Mucosa of stomach (tissue), 1 donor: Measurements from ENCODE around the gene KRAS.

Source experiments
- H3K27me3 ChIP-seq: one replicate; pipeline ENCODE4 v1.7.0; 2013; ENCODE audit warnings: mild to moderate bottlenecking, low read length; ENCODE audit not compliant: control insufficient read depth, insufficient read depth
- H3K36me3 ChIP-seq: one replicate; pipeline ENCODE4 v1.7.0; 2013; ENCODE audit warnings: low read length; ENCODE audit not compliant: control insufficient read depth, insufficient read depth
- H3K4me1 ChIP-seq: one replicate; pipeline ENCODE4 v1.7.0; 2013; ENCODE audit warnings: mild to moderate bottlenecking, low read length; ENCODE audit not compliant: control insufficient read depth, insufficient read depth
- H3K4me3 ChIP-seq: one replicate; pipeline ENCODE4 v1.7.0; 2013; ENCODE audit warnings: low read length
- H3K9ac ChIP-seq: one replicate; pipeline ENCODE4 v1.7.0; 2013; ENCODE audit warnings: mild to moderate bottlenecking, low read length, moderate library complexity
- H3K9me3 ChIP-seq: one replicate; pipeline ENCODE4 v1.7.0; 2013; ENCODE audit warnings: mild to moderate bottlenecking, low read length, moderate library complexity; ENCODE audit not compliant: control insufficient read depth
- donor health status: Pancreatic carcinoma.

Gene KRAS

DNA sequence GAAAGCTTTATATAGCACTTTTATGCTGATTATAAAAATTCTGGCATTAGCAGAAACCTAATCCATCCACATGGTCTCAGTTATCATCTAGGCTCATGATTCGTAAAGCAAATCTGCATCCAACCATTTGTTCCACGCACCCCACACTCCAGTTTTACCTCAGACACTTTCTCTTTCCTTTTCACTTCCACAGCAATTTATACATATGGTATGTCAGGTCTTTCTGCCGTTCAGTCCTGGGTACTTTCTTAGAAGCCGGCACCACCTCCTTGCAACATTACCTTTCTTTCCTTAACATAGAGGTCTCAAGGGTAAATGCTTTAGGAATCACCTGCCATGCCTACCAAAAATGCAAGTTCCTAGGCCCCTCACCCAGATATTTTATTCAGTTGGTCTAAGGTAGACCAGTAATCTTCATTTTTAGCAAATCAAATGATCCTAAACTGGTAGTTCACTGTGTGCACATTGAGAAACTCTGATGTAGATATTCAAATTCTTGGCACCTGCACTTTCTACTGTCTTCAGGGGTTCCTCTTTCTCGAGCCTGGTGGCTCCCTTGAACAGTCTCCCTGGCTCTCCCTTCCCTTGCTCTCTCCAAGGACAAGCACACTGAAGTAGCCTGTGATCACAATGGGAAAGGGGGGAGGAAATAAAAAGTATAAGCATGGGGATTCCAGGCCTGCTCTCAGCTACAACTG lies 2.8 kb upstream of the KRAS start:
- H3K9me3 ChIP-seq, result no peaks in the 10 kb centered on the region
- H3K27me3 ChIP-seq, result no peaks in the 10 kb centered on the region
- H3K9ac ChIP-seq, result no peak overlapping the region
- no peak overlapping the region for H3K4me3 ChIP-seq
- H3K4me1 ChIP-seq, result peaks cover 42% of the 10 kb centered on the region
- no peaks in the 10 kb centered on the region for H3K36me3 ChIP-seq

DNA sequence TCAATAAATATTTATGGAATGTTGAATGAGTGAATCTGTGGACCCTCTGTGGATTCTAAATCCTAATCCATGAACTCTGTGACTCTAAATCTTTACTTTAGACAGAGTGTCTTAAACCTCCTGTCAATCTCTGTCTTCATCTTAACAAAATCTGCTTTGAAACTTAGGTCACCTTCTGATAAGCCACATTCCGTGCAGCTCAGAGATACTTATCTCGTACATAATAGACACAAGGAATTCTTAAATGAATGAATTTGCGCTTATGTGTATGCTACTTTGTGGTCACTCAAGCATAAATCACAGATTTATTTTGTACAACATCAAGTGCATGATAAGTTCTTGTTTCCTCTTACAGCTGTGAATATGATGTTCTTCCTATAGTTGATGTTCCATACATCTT lies 2.2 kb upstream of the KRAS start:
- Histone ChIP-seq H3K4me3 (no peak overlapping the region), H3K4me1 (peaks cover 42% of the 10 kb centered on the region), H3K36me3 (no peaks in the 10 kb centered on the region), H3K27me3 (no peaks in the 10 kb centered on the region), H3K9me3 (no peaks in the 10 kb centered on the region), H3K9ac (no peak overlapping the region)

DNA sequence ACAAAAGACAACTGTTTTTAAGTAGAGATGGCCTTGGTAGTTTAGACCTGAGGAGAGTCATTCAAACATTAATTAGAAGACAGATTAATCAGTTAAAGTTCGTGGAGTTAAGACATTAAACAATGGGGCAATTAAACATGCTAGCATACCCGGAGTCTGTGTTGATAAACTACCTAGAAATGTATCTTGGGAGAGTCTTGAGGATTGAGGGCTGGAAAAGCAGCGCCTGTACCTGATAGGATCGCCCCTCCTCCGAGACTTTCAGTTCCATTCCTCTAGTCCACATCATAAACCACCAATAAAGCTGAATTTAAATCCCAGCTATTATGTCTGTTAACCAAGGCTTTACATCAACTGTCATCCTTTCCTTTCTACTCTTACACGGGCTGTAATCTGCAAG lies 1.0 kb upstream of the KRAS start:
- H3K9me3 ChIP-seq, result no peaks in the 10 kb centered on the region
- H3K36me3 ChIP-seq, result no peaks in the 10 kb centered on the region
- H3K27me3 ChIP-seq, result no peaks in the 10 kb centered on the region
- peaks cover 38% of the 10 kb centered on the region for H3K4me1 ChIP-seq
- H3K9ac ChIP-seq, result peak overlapping the region; percentile 62
- H3K4me3 ChIP-seq, result no peak overlapping the region

DNA sequence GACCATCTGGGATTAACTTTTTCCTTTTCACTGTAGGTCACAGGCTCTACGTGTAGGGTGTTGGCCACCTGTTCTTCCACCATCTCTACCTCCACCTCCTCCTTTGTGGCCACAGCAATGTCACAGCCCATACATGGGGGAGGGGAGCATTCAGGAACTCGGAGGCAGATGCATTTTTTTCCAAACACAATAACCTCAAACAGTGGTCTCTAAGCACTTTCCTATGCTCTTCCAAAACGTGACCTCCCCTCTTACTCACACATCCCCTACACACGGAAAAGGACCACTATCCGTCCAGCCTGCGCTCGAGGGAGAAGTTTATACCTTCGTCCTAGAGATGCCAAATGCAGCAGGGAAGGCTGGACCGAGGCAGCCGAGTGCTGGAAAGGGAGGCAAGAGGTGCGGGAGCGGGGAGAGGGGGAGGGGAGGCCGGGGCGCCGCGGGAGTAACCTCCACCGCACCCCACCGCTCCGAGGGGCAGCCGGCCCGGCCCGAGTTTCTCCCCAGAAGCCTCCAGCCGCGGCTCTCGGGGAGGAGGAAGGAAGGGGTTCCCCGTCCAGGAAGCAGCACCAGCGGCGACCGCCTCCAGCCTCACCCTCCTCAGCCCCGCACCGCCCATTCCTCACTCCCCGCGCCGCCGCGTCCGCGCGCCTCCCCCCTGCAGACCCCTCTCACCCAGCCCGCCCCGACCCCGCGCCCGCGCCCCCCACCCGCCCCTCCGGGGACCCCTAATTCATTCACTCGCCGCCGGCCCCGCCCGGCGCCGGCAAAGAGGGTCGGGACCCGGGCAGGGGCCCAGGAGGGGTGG lies 594 bp downstream of the KRAS start:
- Histone ChIP-seq H3K27me3 (no peaks in the 10 kb centered on the region), H3K9ac (peak overlapping the region; percentile 96), H3K4me3 (peak overlapping the region; percentile 70), H3K36me3 (no peaks in the 10 kb centered on the region), H3K9me3 (no peaks in the 10 kb centered on the region), H3K4me1 (peaks cover 22% of the 10 kb centered on the region)

DNA sequence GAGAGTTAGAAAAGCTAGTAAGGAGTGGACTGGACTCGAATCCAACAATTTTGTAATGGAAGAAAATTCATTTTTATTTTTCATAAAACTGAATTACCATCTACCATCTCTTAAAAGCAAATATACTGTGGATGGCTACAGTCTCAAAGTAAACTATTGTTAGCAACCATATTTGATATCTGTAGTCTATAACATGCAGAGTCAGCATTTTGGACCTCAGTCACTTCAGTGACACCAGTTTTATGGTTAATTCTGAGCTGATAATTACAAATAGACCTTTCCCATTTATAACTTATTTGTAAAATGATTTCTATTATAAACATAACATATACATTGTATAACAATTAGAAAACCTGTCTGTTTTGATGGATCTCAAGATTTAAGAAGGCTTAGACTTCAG lies 2.0 kb downstream of the KRAS start:
- no peaks in the 10 kb centered on the region for H3K27me3 ChIP-seq
- no peaks in the 10 kb centered on the region for H3K9me3 ChIP-seq
- no peak overlapping the region for H3K4me3 ChIP-seq
- no peaks in the 10 kb centered on the region for H3K36me3 ChIP-seq
- no peak overlapping the region for H3K9ac ChIP-seq
- peaks cover 24% of the 10 kb centered on the region for H3K4me1 ChIP-seq

DNA sequence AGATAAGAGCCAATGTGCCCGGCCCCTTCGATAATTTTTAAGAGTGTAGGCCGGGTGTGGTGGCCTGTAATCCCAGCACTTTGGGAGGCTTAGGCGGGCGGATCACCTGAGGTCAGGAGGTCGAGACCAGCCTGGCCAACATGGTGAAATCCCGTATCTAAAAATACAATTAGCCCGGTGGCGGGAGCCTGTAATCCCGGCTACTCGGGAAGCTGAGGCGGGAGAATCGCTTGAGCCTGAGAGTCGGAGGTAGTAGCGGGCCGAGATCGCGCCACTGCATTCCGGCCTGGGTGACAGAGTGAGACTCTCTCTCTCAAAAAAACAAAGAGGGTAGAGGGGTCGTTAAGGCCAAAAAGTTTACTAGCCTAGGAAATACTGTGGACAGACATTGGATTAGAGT lies 2.6 kb downstream of the KRAS start:
- H3K9me3 ChIP-seq, result no peaks in the 10 kb centered on the region
- no peak overlapping the region for H3K9ac ChIP-seq
- peaks cover 25% of the 10 kb centered on the region for H3K4me1 ChIP-seq
- H3K4me3 ChIP-seq, result no peak overlapping the region
- no peaks in the 10 kb centered on the region for H3K36me3 ChIP-seq
- H3K27me3 ChIP-seq, result no peaks in the 10 kb centered on the region

DNA sequence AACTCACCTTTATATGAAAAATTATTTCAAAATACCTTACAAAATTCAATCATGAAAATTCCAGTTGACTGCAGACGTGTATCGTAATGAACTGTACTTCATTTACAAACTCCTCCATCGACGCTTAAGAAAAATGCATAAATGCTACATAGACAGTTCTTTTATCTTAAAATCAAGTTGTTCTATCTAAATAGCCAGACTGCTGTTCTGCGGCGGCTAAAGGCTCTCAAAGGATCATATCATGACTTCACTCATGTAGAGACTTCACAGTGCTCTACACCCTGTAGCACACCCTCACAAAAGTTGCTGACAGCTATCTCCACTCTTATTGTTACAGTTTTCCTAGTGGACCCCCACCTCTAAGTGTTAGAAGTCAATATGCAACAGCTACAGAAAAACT lies 5.2 kb downstream of the KRAS start:
- Histone ChIP-seq H3K9ac (no peak overlapping the region), H3K4me3 (no peak overlapping the region), H3K9me3 (no peaks in the 10 kb centered on the region)

DNA sequence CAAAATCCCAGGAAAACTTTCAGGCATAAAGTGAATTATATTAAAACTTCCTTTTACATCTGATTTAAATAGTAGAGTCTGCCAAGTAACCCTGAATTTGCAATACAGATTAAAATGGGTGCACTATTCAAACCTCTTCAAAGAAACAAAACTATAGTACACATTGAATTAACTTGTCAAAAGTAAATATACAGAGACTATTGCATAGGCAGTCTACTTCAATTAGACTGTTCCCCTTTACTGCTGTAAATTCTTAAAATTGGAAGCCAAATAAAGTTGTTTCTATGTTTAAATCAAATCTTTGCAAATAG lies 7.1 kb downstream of the KRAS start:
- Histone ChIP-seq H3K27me3 (no peaks in the 10 kb centered on the region), H3K9ac (no peak overlapping the region), H3K36me3 (no peaks in the 10 kb centered on the region)

More for the DNA sequence above, 5.2 kb downstream of the KRAS start:
- Histone ChIP-seq H3K27me3 (no peaks in the 10 kb centered on the region), H3K36me3 (no peaks in the 10 kb centered on the region), H3K4me1 (peaks cover 25% of the 10 kb centered on the region)

DNA sequence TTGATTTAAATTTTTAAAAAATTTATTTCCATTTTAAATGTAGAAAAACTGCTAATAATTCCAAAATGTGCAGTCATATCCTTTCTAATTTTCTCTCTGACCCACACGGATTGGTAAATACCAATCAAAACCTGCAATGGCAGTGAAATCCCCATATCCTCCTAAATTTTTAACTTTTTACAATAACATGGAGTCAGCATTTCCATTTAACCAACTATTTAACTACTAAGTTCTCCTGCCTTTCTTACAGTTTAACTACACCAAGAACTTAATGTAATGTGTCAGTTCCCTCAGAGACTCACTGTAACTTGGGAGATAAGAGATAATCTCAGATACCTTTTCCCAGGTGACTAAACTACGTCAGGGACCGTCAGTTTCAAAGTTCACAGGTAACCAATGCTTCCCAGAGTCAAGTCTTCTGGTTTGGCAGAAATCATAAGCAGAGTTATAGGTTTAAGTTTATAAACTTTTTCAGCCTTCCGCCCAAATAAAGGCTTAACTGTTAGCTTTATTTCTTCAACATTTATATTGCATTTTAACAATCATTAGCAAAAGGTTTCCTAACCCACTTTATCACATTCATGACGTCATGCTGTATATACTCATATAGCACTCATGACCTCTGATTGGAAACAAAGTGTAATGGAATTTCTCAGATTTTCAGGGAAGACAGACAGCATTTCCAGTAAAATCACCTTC lies 7.6 kb downstream of the KRAS start:
- no peak overlapping the region for H3K9ac ChIP-seq
- H3K27me3 ChIP-seq, result no peaks in the 10 kb centered on the region
- H3K4me3 ChIP-seq, result no peak overlapping the region
- H3K9me3 ChIP-seq, result no peaks in the 10 kb centered on the region
- peaks cover 18% of the 10 kb centered on the region for H3K4me1 ChIP-seq
- no peaks in the 10 kb centered on the region for H3K36me3 ChIP-seq

More for the DNA sequence above, 7.1 kb downstream of the KRAS start:
- no peak overlapping the region for H3K4me3 ChIP-seq
- H3K9me3 ChIP-seq, result no peaks in the 10 kb centered on the region
- H3K4me1 ChIP-seq, result peaks cover 18% of the 10 kb centered on the region

DNA sequence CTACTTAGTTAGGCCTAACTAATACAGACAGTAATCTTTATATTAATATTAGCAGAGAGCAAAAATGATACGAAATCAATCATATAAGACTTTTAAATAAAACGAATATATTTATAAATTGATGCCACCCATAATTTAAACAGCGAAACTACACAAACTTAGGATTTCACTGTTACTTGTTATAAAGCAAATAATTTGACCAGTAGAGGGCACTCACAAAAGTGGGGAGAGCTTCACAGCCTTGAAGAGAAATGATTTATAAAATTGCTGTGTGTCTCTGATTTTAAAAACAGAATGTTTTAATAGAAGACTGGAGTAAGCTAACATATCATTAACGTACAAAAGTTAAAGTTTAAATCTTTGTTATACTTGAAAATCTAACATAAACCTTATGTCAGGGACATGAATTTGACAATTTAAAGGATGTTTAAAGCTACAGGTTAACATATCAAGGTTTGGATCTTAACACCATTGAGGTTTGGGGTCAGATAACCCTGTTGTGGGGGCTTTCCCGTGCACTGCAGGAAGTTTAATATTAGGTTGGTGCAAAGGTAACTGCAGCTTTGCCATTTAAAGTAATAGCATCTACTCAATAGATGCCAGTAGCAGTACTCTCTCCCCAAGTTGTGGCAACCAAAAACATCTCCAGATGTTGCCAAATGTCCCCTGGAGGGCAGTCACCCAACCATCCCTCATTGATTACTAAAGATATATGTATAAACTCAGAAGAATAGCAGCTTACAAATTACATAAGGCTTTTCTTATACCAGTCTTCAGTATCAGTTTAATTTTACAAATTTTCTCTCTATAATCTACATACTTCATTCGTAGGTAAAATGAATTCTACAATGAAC lies 9.3 kb downstream of the KRAS start:
- Histone ChIP-seq H3K4me1 (peaks cover 18% of the 10 kb centered on the region), H3K27me3 (no peaks in the 10 kb centered on the region), H3K36me3 (no peaks in the 10 kb centered on the region), H3K4me3 (no peak overlapping the region), H3K9ac (no peak overlapping the region), H3K9me3 (no peaks in the 10 kb centered on the region)

DNA sequence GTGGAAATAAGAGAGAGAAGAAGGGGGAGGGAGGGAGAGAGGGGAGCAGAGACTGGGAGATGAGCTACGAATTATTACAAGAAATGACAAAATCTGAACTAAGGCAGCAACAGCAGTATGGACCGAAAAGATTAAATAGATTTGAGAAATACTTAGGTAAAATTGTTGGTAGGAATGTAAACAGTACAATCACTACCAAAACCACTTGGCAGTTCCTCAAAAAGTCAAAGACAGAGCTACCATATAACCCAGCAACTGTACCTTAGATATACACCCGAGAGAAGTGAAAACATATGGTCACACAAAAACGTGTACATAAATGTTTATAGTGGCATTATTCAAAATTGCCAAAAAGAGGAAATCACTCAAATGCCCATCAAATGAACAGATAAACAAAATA lies 14.1 kb downstream of the KRAS start:
- H3K9ac ChIP-seq, result no peak overlapping the region
- H3K27me3 ChIP-seq, result no peaks in the 10 kb centered on the region
- H3K4me3 ChIP-seq, result no peak overlapping the region
- H3K4me1 ChIP-seq, result no peaks in the 10 kb centered on the region
- H3K36me3 ChIP-seq, result no peaks in the 10 kb centered on the region
- H3K9me3 ChIP-seq, result no peaks in the 10 kb centered on the region
